Right cardiac atrium (tissue), 5 donors: ENCODE data around the gene ZCCHC4. TPM values are rescaled to one million over a fixed set of nuclear protein-coding genes. Genes with fewer than 3 reads are reported as not detected.
"Not testable (repeated sequence)": the region's sequence is repeated elsewhere in the genome, so short reads cannot be mapped to it uniquely, and the experiment has no call there.

ENCODE experiments used
- ATAC-seq, 2 donors: fragments of 200-7000 bp; cut with Tn5 transposase; one replicate each; pipeline versions ENCODE4 v1.8.0 to v1.9.1; 2020; ENCODE audit warnings: moderate library complexity in 2 of 2, mild to moderate bottlenecking in 1 of 2
- DNase-seq, 3 donors: peaks; one replicate each; pipeline ENCODE4 v3.0.0-alpha.2; 2020
- H3K27ac ChIP-seq: one replicate; pipeline ENCODE4 v1.5.1; 2013; ENCODE audit warnings: mild to moderate bottlenecking, low read length, control low read depth, moderate library complexity
- H3K27me3 ChIP-seq: one replicate; pipeline ENCODE4 v1.6.1; 2013; ENCODE audit not compliant: control insufficient read depth, insufficient read depth
- H3K4me1 ChIP-seq: one replicate; pipeline ENCODE4 v1.6.1; 2013; ENCODE audit warnings: low read length; ENCODE audit not compliant: control insufficient read depth, insufficient read depth
- H3K4me3 ChIP-seq: one replicate; pipeline ENCODE4 v1.5.1; 2013; ENCODE audit warnings: low read length, control low read depth
- H3K9me3 ChIP-seq: one replicate; pipeline ENCODE4 v1.6.1; 2013; ENCODE audit warnings: low read length; ENCODE audit not compliant: control insufficient read depth
- WGBS: extraction: QIAGEN DNeasy Blood & Tissue Kit; methylation state at CpG from one replicate; pipeline ENCODE4 v1.1.7; 2013; 5-methylcytosine and 5-hydroxymethylcytosine counted together
- intact Hi-C, 4 donors: fragments of 100-400 bp; cut with DNase I; formaldehyde crosslinking; loops; one replicate each; pipeline versions ENCODE4 v1.11.0 to v1.14.0; 2022 to 2023
- polyA plus RNA-seq: library from polyadenylated mRNA; stranded (reverse); fragments of 200-250 nt; gene quantifications from one replicate; pipeline ENCODE4 v1.2.3, GENCODE V29; 2013
- total RNA-seq, 4 donors: library from RNA; stranded (reverse); fragmentation: NEBNext Ultra II Directional; extraction: Animal tissue kit (Norgen Biotek cat#: 25700); gene quantifications; one replicate each; pipeline ENCODE4 v1.2.1, GENCODE V29; 2021
- donor health status: healthy with polysubstance abuse.
- donor health status: DM: no; HTN: yes; CAD: no.
- donor health status: DM: no; HTN: no; CAD: no.
- donor health status: DM: no; HTN: yes; CAD: no; lungs with severe emphysema.
- donor health status: DM: yes; HTN: yes; CAD: no.

Gene ZCCHC4
- total and polyA plus RNA-seq, 5 donors = 5.3 to 12.7 (median 10.9) TPM

DNA sequence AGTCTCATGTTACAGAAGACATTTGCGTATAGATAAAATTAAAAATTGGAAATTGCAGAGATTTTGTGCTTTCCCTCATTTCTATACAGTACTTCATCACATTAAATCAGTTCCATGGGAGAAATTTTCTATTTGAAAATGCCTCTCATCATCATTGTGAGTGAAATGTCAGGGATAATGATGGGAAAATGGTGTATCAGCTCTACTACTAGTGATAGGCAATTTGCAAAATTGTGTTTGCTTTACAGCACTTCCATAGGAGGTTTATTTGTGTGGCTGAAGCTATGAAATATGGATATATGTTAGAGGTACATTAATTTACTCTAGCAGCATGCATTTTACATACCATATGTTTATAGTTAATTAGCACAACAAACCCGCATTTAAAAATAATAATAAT, 43.5 kb downstream of the ZCCHC4 start:
- intact Hi-C loops = no loop called here
- Histone ChIP-seq H3K4me1 (no peaks in the 10 kb centered on the region), H3K27ac (no peak overlapping the region), H3K4me3 (no peak overlapping the region), H3K9me3 (no peaks in the 10 kb centered on the region), H3K27me3 (no peaks in the 10 kb centered on the region)
- no peak for ATAC-seq
- WGBS = 97% methylated on average over 2 of the region's 2 CpGs
- DNase-seq = no peak

DNA sequence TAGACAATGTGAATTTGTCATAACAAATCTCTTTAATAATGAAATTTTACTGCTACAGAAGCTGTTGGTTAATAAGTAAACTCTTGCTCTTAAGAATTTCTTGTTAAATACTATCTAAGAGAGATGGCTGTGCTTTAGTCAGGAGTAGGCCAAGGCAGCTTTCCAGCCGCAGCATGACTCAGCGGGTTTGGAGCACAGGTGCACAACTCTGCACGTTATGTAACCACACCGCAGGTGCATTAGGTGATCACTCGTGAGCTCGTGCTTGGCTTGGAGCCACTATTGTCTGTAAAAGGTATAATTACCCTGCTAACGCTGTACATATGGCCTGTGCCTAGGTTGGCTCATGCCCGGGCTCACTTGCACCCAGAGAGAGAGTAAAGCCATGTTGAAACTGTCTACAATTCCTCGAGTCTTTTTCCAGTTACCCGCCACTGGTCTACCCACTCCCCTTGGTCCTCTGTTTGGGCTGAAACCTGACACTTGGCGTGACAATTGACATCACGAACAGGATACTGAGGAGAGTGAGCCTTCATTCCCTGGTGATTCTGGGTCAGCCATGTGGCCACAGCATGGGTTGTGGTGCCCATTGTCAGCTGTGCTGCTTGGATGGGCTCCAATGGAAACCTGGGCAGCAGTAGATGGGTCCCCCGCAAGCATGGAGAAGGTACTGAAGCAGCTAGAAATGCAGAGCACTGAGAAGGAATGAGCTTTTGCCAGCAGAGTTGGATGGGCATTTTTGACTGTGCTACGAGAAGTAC, 46.1 kb downstream of the ZCCHC4 start:
- Histone ChIP-seq H3K27ac (no peak overlapping the region), H3K9me3 (no peaks in the 10 kb centered on the region), H3K27me3 (no peaks in the 10 kb centered on the region), H3K4me1 (no peaks in the 10 kb centered on the region), H3K4me3 (no peak overlapping the region)
- DNase-seq (peak in 1 of 3 donors; percentile 28), ATAC-seq (no peak)
- intact Hi-C loops = no loop called here
- WGBS = 91% methylated on average over 14 of the region's 14 CpGs

DNA sequence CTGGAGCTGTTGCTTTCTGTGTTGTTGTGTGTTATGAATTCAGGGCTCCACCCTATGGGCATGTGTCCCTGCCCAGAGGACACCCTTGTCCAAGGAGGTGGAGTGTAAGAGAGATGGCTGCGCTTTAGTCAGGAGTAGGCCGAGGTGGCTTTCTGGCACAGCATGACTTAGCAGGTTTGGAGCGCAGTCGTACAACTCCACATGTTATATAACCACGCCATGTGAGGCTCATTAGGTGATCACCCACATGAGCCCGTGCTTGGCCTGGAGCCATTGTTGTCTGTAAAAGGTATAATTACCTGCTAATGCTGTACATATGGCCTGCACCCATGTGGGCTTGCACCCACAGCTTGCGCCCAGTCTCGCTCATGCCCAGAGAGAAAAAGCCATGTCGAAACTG, 48.7 kb downstream of the ZCCHC4 start:
- Histone ChIP-seq H3K9me3 (no peaks in the 10 kb centered on the region), H3K4me1 (no peaks in the 10 kb centered on the region), H3K27ac (no peak overlapping the region), H3K27me3 (no peaks in the 10 kb centered on the region), H3K4me3 (no peak overlapping the region)
- DNase-seq (peak in 1 of 3 donors; percentile 18), ATAC-seq (no peak)
- WGBS = over 99% methylated on average over 9 of the region's 9 CpGs
- intact Hi-C loops = no loop called here

DNA sequence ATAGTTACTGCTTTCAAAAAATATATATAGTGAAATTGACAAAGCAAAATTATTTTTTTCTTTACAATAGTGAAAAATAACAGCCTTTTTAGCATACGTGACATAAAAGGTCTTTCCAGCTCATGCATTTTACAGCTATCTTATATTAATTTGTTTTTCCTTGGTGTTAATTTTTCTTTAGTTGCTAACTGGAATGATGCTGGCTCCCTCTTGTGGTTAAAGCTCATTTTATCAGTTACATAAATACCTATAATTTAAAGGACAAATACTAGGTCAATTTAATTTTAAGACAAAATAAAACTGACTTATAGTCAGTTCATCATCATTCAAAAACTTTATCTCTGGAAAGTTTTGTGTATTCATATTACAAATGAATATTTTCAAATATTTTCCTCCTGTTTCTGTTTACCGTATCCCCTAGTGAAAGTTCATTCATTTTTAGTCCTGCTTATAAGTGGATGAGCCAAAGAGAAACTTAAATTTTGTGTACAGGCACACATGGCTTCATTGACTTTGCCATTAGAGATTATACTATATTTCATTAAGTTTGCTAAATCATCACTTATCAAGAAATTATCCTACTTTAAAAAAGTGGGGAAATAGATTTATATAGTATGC, 54.5 kb downstream of the ZCCHC4 start:
- DNase-seq = no peak
- WGBS = 80% methylated on average over 2 of the region's 2 CpGs
- ATAC-seq = no peak
- Histone ChIP-seq H3K27ac (no peak overlapping the region), H3K27me3 (no peaks in the 10 kb centered on the region), H3K9me3 (no peaks in the 10 kb centered on the region), H3K4me1 (no peaks in the 10 kb centered on the region), H3K4me3 (no peak overlapping the region)
- intact Hi-C loops = no loop called here

DNA sequence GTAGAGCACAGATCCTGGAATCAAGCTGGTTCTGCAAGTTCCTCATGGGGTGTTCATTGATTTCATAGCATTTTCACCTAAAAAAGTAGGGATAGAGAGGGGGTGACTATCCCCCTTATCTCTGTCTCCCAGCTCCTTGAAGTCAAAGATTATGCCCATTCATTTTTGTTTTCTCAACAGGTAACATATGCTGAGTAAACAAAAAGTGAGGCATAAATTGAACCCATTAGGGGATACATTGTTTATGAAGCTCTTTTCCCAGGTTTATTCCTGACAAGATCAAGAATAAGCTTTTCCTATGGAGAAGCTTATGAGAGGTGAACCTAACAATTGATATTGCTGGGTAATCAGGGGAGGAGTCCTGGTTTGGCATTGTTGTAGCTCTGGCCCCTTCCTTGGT, 55.3 kb downstream of the ZCCHC4 start:
- Histone ChIP-seq H3K27me3 (no peaks in the 10 kb centered on the region), H3K4me1 (no peaks in the 10 kb centered on the region), H3K9me3 (no peaks in the 10 kb centered on the region), H3K4me3 (no peak overlapping the region), H3K27ac (no peak overlapping the region)
- DNase-seq (no peak), ATAC-seq (no peak)
- intact Hi-C loops = loop anchor here in 1 of 4 donors (2.0 kb wide), 1 partner anchor 55 kb away; the partner anchor contains the start of gene ZCCHC4

DNA sequence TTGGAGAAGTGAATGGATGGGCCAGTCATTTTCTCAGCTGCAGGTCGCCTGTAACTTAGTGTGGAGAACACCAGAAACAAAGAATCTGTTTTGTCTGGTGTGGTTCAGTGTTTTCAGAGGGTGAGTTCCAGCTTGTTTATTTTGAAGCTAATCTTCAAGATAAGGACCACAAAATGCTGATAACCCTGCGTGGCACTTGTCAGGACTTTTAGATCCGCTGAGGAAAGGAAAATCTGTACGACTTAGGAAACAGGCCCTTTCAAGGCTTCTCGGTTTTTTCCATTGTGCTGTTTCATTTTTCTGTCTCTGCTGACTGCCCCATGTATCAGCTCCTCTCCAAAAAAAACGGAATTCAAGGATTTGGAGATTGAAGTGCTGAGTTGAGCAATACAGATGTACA, 55.7 kb downstream of the ZCCHC4 start:
- Histone ChIP-seq H3K4me3 (no peak overlapping the region), H3K27ac (no peak overlapping the region), H3K4me1 (no peaks in the 10 kb centered on the region), H3K27me3 (no peaks in the 10 kb centered on the region), H3K9me3 (no peaks in the 10 kb centered on the region)
- DNase-seq (no peak), ATAC-seq (peak; percentile 88 to 90)
- 50% methylated on average over 6 of the region's 6 CpGs for WGBS
- intact Hi-C loops = loop anchor here in 1 of 4 donors (2.0 kb wide), 1 partner anchor 56 kb away; the partner anchor contains the start of gene ZCCHC4

DNA sequence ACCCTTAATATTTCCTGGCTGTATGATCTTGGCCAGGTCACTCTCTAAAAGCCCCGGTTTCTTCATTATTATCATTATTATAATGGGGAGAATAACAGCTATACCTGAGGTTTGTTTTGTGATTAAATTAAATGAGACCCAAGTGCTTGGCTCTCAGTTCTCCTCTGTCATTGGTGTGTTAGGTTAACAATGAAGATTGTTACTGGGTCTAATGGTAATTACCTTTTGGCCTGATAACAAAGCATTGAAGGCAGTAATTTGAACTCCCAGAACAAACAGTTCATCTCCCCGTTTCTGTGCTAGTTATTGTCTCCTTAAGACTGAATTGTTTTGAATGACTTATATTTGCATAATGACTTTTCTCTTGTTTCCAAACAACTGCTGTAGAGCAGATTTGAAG, 57.7 kb downstream of the ZCCHC4 start:
- DNase-seq = no peak
- intact Hi-C loops = no loop called here
- WGBS = 75% methylated on average over 2 of the region's 2 CpGs
- no peaks in the 10 kb centered on the region for H3K4me1 ChIP-seq
- H3K4me3 ChIP-seq = no peak overlapping the region
- no peak for ATAC-seq
- H3K9me3 ChIP-seq = no peaks in the 10 kb centered on the region
- H3K27ac ChIP-seq = no peak overlapping the region
- no peaks in the 10 kb centered on the region for H3K27me3 ChIP-seq

DNA sequence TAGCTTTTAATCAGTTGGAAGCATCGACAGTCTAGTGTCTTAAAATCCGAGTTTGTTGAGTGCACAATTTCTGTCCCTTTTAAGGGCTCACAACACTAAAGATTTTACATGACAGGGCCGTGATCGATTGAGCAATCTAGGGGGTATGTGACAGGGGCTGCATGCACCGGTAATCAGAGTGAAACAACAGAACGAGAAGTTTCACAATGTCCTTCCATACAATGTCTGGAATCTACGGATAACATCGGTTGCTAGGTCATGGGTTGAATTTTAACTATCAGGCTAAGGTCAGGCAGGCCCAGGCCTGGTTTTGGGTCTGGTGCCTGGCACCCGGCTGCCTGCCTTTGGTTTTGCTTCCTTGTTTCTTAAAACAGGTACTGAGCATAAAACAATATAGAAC, 60.0 kb downstream of the ZCCHC4 start:
- H3K4me1 ChIP-seq, intact Hi-C loops, ATAC-seq, H3K4me3 ChIP-seq, DNase-seq, H3K27ac ChIP-seq, H3K9me3 ChIP-seq, H3K27me3 ChIP-seq: not testable (repeated sequence)
- WGBS = 79% methylated on average over 9 of the region's 9 CpGs

DNA sequence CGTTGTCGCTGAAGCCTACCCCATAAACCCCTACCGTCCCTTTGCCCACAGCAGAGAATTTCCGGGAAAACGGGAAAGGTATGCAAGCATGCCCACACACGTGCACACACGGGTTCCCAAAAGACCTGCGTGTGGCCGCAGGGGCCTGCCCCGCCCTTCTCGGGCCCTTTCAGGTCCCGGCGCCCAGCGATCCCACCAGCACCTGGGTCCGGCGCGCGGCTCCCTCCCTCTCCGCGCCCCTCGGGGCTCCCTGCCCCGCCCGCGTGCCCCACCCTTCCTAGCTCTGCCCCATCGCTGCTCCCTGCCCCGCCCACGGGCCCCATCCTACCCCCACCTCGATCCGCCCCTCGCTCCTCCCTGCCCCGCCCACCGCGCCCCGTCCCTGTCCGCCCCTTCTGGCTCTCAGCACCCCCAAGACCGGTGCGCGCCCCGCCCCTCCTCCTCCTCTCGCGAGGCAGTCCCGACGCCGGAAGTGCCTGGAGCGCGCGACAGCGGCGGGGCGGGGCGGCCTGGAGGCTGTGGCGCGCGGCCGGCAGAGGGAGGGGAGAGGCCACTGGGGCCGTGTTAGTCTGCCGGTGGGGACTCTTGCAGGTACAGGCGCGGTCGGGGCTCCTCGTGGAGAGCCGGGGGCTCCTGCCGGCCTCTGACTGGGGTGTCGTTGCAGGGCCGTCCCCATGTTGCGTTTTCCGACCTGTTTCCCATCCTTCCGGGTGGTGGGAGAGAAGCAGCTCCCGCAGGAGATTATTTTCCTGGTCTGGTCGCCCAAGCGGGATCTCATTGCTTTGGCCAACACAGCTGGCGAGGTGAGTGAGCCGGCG, 64.4 kb downstream of the ZCCHC4 start, which contains the start of gene ANAPC4:
ANAPC4 (plus strand) TSS at position 510 of the 818 bp plus-strand sequence; CDS start at position 675, 165 bp downstream.
- peak; percentile 99 for ATAC-seq
- Histone ChIP-seq H3K27me3 (no peaks in the 10 kb centered on the region), H3K4me1 (peaks cover 7% of the 10 kb centered on the region), H3K4me3 (peak within 1 kb of the TSS; percentile 99), H3K27ac (peak within 1 kb of the TSS; percentile 66), H3K9me3 (no peaks in the 10 kb centered on the region)
- intact Hi-C loops = no loop called here
- DNase-seq = peak; percentile 98 to 99 (median 99)
- WGBS = under 1% methylated on average over 74 of the region's 74 CpGs

DNA sequence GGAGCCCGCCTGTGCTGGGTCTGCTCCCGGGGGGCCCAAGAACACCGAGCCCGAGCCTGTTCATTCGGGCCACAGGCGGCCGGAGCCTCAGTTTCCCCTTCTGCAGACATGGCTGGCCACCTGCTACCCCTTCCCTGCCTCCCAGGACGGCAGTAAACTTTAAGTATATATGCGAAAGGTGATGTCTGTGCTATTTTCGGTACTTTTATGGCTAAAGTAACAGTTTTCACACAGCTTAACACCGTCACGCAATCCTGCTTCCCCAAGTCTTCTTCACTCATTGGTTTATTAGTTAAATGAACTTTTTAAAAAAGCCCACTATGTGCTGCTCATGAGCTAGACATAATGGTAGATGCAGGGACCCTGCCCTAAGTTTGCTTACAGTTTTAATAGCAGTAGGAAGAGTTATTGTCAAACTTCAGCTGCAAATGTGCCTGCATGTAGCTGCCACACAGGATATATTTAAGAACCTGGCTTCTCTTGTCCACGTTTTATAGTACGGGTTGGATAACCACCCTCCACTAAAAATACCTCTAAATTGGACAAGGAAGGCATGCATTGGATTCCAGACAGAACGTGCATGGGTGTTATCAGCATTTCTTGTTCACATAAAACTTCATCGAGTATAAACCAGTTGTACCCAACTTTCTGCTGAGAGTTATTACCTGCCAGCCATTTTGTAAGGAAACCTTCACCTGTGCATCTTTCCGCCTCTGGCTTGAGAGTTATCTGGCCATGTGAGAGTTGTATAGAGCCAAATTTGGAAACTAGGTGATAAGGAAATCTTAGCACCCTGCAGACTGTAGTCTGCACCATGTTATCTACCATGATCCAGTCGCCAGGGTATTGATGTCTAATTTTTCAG, 65.2 kb downstream of the ZCCHC4 start:
- Histone ChIP-seq H3K4me3 (peak overlapping the region; percentile 99), H3K27ac (peak overlapping the region; percentile 9), H3K27me3 (no peaks in the 10 kb centered on the region), H3K9me3 (no peaks in the 10 kb centered on the region), H3K4me1 (peaks cover 7% of the 10 kb centered on the region)
- DNase-seq = peak in 1 of 3 donors; percentile 69
- intact Hi-C loops = no loop called here
- peak in 1 of 2 donors; percentile 3 for ATAC-seq
- 17% methylated on average over 18 of the region's 18 CpGs for WGBS
